ENCODE measurements around the gene RBM26.
"Not testable (repeated sequence)": the region's sequence is repeated elsewhere in the genome, so short reads cannot be mapped to it uniquely, and the experiment has no call there.

Gene RBM26

DNA sequence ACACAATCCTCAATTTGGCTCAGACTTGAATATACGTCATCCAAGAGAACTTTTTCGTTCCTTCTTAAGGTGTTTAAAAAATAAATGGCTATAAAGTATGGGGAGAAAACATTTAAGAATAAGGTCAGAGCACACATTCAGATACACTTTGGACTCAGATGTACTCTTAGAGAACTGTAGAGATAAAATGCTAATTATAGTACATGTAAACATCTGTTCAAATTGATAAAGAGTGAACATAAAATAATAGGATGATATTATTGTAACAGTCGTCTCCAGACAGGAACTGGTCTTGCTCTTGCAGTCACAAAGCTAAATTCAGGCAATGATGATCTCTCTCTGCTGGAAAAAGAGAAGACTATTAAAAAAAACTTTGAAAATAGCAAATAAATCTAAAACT, 91.4 kb downstream of the RBM26 start:
- DNase-seq: no peak

DNA sequence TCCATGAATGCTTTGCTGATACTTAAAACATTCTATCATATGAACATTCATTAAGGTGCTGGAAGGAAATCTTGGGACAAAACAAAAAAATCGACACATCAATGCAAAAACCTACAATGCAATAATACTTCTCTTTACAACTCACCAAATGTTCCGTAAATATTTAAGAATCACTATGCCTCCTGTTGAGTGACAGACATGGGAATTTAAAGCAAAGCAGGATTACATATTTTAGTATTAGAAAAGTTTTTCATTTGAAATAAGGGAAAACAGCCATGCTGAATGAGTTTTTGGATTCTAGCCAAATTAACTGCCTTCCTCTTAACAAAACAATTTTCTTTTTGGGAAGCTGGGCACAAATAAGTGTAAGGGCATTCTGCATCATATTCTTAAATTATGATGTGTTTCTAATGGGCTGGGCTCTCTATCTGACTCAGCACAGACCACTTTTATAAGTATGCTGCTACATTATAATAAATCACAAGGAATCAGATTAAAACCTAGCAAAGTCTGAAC, 93.7 kb downstream of the RBM26 start:
- no peak for DNase-seq

DNA sequence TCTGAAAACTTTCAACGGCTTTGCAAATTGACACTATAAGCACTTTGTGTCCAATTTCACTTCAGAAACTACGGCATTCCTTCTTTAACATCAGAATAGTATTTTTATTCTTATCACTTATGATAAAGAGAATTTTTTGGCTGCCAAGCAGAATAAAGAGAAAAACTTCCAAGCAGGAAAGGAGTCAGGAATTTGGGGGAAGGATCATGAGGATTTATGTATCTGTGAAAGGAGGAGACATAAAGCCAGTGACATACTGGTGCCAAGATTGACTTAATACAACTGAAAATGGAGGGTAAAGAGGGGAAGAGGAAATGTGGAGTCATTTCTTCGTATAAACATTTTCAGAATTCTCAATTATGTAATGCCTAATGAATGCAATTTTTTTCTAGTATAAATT, 94.7 kb downstream of the RBM26 start:
- no peak for DNase-seq

DNA sequence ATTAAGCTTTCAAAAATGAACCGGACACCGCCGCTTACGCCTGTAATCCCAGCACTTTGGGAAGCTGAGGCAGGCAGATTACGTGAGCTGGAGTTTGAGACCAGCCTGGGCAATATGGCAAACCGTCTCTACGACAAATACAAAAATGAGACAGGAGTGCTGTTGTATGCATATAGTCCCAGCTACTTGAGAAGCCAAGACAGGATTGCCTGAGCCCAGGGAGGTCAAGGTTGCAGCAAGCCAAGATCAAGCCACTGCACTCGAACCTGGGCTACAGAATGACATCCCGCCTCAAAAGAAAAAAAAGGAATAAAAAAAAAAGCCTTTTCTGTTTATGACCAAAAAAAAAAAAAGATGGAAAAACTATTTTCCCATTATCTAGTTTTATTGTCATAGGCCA, 96.4 kb downstream of the RBM26 start:
- DNase-seq: no peak

DNA sequence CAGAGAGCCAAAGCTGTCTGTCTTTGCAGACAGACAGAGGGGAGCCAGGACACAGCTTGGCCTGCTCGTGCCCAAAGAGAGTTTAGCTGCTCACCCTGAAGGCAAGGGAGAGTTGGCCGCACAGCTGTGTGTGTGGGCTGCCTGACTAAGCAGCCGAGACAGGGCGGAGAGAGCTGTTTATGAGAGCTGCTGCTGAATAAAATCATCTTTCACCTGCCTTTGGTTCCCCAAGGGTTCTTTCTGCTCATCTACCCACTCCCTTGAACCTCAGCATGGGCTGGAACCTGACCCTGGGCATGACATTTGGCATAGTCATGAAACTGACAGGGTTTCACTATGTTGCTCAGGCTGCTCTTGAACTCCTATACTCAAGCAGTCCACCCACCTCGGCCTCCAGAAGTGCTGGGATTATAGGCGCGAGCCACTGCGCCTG, 98.2 kb downstream of the RBM26 start:
- peak in 1 of 2 experiments; percentile 2 for DNase-seq

DNA sequence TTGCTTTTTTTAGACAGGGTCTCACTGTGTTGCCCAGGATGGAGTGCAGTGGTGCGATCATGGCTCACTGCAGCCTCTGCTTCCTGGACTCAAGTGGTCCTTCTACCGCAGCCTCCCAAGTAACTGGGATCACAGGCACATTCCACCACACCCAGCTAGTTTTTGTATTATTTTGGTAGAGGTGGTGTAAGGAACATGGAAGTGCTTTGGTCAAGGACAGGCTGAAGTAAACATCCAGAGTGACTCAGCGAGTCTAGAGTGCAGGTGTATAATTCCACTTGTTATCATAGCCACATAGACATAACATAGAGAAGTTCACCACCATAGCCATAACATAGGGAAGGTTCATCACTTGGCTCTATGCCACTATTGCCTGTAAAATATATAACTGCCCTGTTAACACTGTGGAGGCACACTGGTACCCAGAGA, 98.6 kb downstream of the RBM26 start:
- no peak for DNase-seq

DNA sequence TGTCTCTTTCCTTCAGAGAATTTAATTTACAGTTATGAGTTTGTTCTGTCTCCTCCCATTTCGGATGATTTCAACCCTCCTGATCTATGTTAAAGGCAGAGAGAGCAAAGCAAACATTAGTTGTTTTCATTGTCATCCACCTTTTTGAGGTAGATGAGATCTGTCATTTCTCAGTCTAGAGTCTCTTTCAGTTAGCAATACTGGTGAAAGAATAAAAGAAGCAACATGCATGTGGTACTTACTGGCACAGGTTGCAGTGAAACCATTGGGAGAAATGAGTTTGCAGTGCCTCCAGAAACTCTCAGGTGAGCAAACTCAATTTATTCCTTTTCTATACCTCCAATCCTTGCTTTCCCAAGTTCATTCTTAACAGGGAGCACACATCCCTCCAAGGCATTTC, 99.4 kb downstream of the RBM26 start:
- DNase-seq: no peak

DNA sequence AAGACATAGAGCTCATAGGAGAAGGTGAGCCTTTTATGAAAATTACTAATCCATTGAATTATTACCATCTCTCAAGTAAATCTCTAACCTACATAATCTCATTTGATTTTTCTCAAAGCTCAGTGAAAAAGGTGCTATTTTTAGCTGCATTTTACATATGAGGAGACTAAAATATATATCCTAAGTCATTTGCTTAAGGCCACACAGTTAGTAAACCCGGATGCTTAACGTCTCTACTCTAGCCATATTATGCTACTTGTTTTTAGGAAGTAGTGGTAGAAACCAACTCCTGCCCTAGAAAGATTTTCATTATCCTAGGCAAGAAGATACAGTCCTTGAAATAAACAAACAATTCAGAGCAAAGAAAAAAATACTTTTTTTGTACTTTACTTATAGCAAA, 108.9 kb downstream of the RBM26 start:
- no peak for DNase-seq

DNA sequence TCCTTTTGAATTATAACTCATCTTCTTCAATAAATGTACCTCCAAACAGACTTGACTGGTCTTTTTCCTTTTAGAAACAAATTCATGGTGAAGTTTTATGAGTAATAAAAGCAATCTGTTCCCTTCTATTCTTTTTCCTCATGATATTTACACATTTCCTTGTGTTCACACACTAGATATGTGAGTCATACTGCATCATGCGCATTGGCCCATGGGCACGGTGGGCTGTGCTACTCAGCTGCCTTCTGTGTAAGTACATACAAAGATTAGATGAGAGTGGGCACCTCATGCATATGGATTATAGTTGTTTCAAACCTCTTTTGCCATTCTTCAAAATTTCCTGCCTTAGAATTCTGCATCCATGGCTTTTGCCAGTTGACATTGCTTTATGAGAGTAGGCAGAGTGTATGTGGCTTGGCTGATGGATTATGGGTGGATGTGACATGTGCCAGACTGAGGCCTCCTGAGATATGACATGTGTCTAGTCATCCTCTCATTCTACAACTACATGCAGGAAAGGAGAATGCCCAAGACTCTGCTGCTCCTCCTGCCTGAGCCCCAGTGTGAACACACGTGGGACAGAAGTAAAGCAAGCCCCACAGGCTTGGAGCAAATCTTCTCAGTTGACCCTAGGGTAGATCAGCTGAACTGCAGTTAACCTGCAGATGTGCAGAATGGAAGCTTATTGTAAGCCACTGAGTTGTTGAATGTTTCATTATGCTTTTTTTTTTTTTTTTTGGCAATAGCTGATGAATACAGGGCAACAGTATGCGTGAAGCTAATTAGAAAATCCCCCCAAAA, 109.9 kb downstream of the RBM26 start:
- DNase-seq: no peak

DNA sequence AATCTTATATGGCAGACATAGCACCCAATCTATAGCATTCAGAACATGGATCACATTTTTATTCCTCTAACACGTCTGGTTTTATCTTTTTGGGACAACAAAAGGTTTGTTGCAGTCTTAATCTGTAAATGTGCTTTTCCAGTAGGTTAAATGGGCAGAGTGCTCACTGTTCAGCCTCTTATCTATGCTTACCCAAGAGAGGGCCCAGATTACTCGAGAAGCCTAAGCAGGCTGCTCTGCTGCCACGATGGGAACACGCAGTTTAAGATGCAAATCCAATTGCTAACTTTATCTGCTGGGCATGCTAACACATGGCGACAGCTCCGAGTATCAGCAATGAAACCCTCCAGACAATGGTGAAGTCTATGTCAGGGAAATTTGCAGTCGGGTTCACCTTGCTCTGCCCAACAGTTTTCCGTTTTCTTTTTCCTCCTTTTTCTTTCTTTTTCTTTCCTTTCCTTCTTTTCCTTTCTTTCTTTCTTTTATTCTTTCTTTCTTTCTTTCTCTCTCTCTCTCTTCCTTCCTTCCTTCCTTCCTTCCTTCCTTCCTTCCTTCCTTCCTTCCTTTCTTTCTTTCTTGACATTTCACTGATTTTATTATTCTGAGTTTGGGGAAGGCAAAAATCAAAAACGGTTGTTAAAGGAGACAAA, 115.3 kb downstream of the RBM26 start:
- DNase-seq: peak; percentile 57 to 89

DNA sequence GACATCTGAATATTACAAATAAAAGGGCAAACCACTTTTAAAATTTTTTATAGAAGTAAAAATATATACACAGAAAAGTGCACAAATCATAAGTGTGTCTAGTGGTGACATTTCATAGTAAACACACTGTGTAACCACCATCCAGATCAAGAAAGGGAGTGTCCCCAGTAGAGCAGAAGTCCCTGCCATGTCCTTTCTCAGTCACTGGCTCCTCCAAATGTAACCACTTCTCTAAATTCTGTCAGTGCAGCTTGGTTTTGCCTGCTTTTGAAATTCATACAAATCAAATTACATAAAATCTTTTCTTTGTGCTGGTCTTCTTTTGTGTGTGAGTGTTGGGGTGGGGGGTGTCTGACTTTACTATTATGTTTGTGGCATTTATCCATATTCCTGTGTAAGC, 116.5 kb downstream of the RBM26 start:
- no peak for DNase-seq

DNA sequence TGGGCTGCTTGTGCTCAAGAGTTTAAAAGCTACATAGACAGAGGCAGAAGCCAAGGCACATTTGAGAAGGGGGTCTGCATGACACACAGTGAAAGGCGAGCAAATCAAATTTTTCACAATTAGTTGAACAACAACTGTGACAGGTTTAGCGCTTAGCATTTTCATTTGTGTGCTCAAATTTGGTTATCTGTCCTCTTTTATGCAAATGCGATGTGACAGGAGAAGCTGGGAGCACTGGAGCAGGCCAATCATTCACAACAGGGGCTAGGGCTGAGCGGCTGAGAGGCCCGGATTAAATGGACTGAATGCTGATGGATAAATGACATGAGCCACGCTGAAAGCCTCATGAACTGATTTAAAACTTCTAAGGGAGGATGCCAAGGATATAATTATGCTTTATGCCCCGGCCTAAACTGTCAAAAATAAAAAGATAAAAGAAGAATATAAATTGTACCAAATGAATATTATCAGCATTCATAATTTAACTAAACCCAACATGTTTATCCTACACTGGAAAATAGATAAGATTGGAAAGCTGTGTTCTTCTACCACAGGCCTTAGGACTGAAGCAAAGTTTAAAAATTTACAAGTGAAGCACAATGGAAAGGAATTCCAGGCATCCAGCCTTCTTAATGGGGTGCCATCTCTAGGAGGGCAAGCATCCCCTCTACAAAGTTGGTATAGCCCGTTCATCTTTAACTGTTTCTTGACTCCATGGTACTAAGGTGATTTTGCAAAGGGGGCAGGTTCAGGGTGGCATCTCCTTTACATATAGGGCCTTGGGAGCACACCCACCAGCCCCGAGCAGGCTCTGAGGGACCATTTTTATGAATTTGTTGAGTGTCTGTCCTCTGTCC, 117.9 kb downstream of the RBM26 start:
- no peak for DNase-seq

DNA sequence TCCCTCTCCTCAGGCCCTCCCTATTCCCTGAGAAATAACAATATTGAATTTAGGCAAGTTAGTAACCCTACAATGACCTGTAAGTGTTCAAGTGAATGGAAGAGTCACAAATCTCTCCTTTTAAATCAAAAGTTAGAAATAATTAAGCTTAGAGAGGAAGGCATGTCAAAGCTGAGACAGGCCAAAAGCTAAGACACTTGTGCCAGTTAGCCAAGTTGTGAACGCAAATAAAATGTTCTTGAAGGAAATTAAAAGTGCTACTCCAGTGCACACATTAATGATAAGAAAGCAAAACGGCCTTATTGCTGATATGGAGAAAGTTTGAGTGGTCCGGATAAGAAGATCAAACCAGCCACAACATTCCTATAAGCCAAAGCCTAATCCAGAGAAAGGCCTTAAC, 120.9 kb downstream of the RBM26 start:
- no peak for DNase-seq

DNA sequence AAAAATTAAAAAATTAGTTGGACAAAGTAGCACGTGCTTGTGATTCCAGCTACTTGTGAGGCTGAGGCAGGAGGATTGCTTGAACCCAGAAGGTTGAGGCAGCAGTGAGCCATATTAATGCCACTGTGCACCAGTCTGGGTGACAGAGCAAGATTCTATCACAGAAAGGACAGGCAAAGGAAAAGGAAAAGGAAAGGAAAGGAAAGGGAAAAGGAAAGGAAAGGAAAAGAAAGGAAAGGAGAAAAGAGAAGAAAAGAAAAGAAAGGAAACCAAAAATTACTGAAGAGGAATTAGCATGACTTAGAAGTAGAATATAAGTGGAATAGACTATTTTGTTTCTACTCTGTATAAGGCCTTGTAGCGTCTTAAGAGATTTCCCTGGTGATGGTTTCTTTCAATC, 122.3 kb downstream of the RBM26 start:
- DNase-seq: no peak

DNA sequence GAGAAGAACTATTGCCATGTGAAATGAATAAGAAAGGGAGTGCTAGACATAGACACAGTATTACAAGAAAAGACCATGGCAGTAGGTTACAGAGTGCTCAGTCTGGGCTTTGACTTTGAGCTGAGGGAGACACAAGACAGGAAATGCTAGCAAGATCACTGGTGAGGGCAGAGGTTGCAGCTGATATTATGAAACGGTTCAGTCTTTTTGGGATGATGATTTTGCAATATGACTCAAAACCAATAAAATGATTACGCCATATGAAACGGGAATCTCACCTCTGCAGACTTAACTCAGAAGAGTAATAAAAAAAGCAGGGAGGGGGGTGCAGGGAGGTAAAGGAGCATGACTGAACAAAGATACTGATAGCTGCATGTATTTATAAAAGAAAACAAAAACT, 123.1 kb downstream of the RBM26 start:
- DNase-seq: no peak

DNA sequence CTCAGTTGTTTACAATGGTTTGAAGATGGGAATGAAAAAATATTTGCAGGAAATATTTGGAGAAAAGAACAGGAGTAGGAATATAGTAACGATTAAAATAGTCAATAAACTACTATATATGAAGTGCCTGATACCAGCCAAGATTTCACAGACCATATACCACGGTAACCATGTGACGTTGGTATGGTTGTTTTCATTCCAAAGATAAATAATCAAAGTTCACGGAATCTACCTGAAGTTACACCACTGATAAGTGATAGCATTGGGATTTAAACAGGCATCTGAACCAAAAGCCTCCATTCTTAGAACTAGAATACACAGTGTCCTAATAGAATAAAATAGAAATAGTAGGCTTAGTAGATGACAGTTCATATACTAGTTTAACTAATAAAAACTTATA, 123.5 kb downstream of the RBM26 start:
- DNase-seq: no peak

DNA sequence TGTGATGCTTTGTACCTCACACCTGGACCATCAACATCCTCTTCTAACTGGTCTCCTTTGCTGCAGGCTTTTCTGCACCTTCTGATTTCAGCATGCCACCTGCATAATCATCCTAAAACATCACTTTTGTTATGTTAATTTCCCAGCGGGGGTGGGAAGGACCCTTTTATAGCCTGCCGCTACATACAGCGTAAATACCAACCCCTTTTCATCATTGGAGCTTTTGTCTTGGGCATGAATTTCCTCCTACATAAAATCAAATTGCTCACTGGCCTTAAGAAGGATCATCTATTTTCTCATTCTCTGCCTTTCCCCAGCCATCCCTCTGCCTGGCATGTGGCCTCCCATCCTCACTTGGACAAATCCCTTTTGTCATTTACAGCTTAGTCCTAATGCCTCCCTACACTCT, 124.7 kb downstream of the RBM26 start:
- DNase-seq: no peak

DNA sequence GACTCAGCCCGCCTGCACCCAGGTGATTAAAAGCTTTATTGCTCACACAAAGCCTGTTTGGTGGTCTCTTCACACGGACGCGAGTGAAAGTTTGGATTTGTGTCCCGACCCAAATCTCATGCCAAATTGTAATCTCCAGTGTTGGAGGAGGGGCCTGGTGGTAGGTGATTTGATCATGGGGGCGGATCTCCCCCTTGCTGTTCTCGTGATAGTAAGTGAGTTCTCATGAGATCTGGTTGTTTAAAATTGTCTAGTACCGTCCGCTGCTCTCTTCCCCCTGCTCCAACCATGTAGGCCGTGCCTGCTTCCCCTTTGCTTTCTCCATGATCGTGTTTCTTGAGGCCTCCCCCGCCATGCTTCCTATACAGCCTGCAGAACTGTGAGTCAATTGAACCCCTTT, 126.3 kb downstream of the RBM26 start:
- DNase-seq: not testable (repeated sequence)

DNA sequence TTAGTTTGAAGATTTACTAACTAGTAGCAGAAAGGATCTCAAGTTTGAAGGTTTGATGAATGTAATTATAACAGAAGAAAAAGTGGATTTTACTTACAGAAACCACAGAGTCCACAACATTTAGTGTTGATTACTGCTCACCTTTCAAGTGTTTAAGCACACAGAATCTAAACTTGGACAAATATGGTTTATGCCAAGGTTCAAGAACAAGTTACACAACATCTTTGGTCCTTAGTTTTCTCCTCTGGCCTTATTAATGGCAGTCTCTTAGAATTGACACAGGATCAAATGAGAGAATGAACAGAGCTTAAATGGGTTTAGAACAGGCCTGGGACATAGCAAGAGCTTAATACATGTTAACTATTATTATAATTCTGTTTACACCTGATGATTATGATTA, 133.0 kb downstream of the RBM26 start:
- DNase-seq: no peak

DNA sequence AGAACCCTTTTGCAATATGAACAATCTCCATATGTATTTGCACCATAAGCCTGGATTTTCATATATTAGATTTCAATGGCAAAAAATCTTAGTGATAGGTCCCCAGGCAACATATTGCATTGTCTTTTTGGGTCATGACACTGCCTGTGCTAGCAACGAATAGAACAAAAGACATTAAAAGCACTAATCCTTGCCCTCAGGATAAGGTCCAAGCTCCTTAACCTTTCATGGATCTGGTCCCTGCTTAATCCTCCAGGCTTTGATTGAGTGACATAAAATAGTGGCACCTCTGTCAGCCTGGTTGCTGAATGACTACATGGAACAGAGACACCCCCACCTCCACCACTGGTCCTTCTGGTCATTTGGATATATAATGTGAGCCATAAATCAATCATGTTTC, 134.4 kb downstream of the RBM26 start:
- DNase-seq: no peak

DNA sequence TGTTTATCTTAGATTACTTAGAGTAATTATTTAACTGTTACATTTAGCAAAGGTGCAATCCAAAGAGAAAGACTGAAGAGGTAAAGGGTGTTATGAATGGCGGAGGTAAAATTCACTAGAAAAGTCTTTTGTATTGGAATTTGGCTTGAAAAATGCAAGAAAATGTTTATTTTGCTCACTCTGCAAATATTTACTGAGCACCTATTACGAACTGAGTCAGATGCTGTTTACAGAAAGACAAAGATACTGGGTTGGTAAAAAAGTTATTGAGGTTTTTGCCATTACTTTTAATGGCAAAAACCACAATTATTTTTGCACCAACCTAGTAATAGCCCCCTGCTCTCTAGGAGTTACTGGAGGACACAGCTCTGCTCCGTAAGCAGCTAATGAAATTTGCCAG, 135.2 kb downstream of the RBM26 start:
- DNase-seq: no peak

All from NCI-H524 (cell line).